SU-DHL-6 (cell line): Measurements from ENCODE around the gene PHYHIPL.

ENCODE experiments used
- H2AFZ ChIP-seq: fragments of 200-600 bp; sonication (generic); 2 replicates; pipeline ENCODE4 v1.6.1; 2014; ENCODE audit warnings: low read depth, mild to moderate bottlenecking, moderate library complexity, mixed read lengths, antibody characterized with exemption, low read length; ENCODE audit not compliant: severe bottlenecking
- H3F3A ChIP-seq: fragments of 200-600 bp; shearing (Covaris generic); 2 replicates; pipeline ENCODE4 v1.6.0; 2016; ENCODE audit warnings: antibody characterized with exemption, mild to moderate bottlenecking; ENCODE audit not compliant: insufficient read depth
- H3K27ac ChIP-seq: fragments of 200-600 bp; sonication (generic); 2 replicates; pipeline ENCODE4 v1.5.1; 2016; ENCODE audit warnings: low read depth, mild to moderate bottlenecking, low read length, moderate library complexity, mixed read lengths
- H3K27me3 ChIP-seq: fragments of 200-600 bp; sonication (generic), shearing (Covaris generic); 2 replicates; pipeline ENCODE4 v1.6.0; 2014; ENCODE audit warnings: mild to moderate bottlenecking, low read length
- H3K36me3 ChIP-seq: fragments of 200-600 bp; sonication (generic); 2 replicates; pipeline ENCODE4 v1.6.1; 2014; ENCODE audit warnings: mild to moderate bottlenecking, low read length, mixed read lengths
- H3K4me2 ChIP-seq: fragments of 300-600, 200-600 bp; shearing (Covaris generic), sonication (generic); 2 replicates; pipeline ENCODE4 v1.6.0; 2014; ENCODE audit warnings: low read length, low read depth, mild to moderate bottlenecking; ENCODE audit not compliant: poor library complexity, severe bottlenecking
- H3K4me3 ChIP-seq: fragments of 200-600 bp; sonication (generic); 2 replicates; pipeline ENCODE4 v1.5.1; 2014; ENCODE audit warnings: antibody characterized with exemption, low read length, mild to moderate bottlenecking, mixed read lengths; ENCODE audit not compliant: insufficient read depth, poor library complexity, severe bottlenecking
- H3K79me2 ChIP-seq: fragments of 200-600 bp; sonication (generic); 2 replicates; pipeline ENCODE4 v1.6.1; 2014; ENCODE audit warnings: mild to moderate bottlenecking, low read length, moderate library complexity; ENCODE audit not compliant: insufficient read depth
- H3K9ac ChIP-seq: fragments of 200-600 bp; sonication (generic); 2 replicates; pipeline ENCODE4 v1.7.0; 2014; ENCODE audit warnings: mild to moderate bottlenecking, low read length
- H3K9me2 ChIP-seq: fragments of 200-600 bp; sonication (generic); replicated peaks from 2 replicates; pipeline ENCODE4 v1.6.1; 2014; ENCODE audit warnings: low read length; ENCODE audit not compliant: insufficient read depth
- H3K9me3 ChIP-seq: fragments of 200-600 bp; sonication (generic); 2 replicates; pipeline ENCODE4 v1.6.1; 2014; ENCODE audit warnings: low read length, mixed read lengths; ENCODE audit not compliant: insufficient read depth
- H4K20me1 ChIP-seq: fragments of 200-600 bp; sonication (generic); 2 replicates; pipeline ENCODE4 v1.6.1; 2014; ENCODE audit warnings: low read depth, mild to moderate bottlenecking, antibody characterized with exemption, low read length, moderate library complexity, mixed read lengths
- CTCF ChIP-seq: fragments of 200-600 bp; sonication (generic); IDR thresholded peaks from one replicate; pipeline ENCODE4 v1.5.1; 2017; ENCODE audit warnings: antibody characterized with exemption, mild to moderate bottlenecking, low read length, moderate library complexity; ENCODE audit not compliant: insufficient read depth, poor library complexity, severe bottlenecking
- EZH2phosphoT487 ChIP-seq: fragments of 200-600 bp; sonication (generic), shearing (Covaris generic); conservative IDR thresholded peaks from 2 replicates; pipeline ENCODE4 v1.6.1; 2018; ENCODE audit warnings: mild to moderate bottlenecking, antibody characterized with exemption, low read length, moderate library complexity, mixed read lengths

The PHYHIPL gene

GRCh38 chr10:59268460-59268859 lies 92.0 kb downstream of the PHYHIPL start:
- Histone ChIP-seq H3K79me2 (no peaks in the 10 kb centered on the region), H3F3A (no peaks in the 10 kb centered on the region), H3K9ac (no peak overlapping the region), H3K9me2 (no peaks in the 10 kb centered on the region), H3K27ac (no peak overlapping the region), H3K27me3 (no peaks in the 10 kb centered on the region), H3K4me3 (no peak overlapping the region), H3K9me3 (no peaks in the 10 kb centered on the region), H3K36me3 (no peaks in the 10 kb centered on the region), H4K20me1 (no peaks in the 10 kb centered on the region), H3K4me2 (no peak overlapping the region), H2AFZ (no peak overlapping the region)
- TF ChIP-seq EZH2phosphoT487 (no peak), CTCF (no peak)

GRCh38 chr10:59269651-59270050 lies 93.2 kb downstream of the PHYHIPL start:
- no peak overlapping the region for H3K9ac ChIP-seq
- no peak overlapping the region for H3K4me2 ChIP-seq
- no peaks in the 10 kb centered on the region for H4K20me1 ChIP-seq
- no peaks in the 10 kb centered on the region for H3K79me2 ChIP-seq
- H3K27ac ChIP-seq, result no peak overlapping the region
- no peak for TF ChIP-seq EZH2phosphoT487
- no peak for TF ChIP-seq CTCF
- H3K27me3 ChIP-seq, result no peaks in the 10 kb centered on the region
- no peaks in the 10 kb centered on the region for H3K9me3 ChIP-seq
- no peaks in the 10 kb centered on the region for H3K9me2 ChIP-seq
- H3K4me3 ChIP-seq, result no peak overlapping the region
- H3F3A ChIP-seq, result no peaks in the 10 kb centered on the region
- H3K36me3 ChIP-seq, result no peaks in the 10 kb centered on the region
- no peak overlapping the region for H2AFZ ChIP-seq

- Histone ChIP-seq H3K9ac (no peak overlapping the region), H3K27me3 (no peaks in the 10 kb centered on the region), H3K79me2 (no peaks in the 10 kb centered on the region), H3F3A (no peaks in the 10 kb centered on the region), H3K27ac (no peak overlapping the region), H3K9me2 (no peaks in the 10 kb centered on the region), H3K9me3 (no peaks in the 10 kb centered on the region), H3K4me3 (no peak overlapping the region), H2AFZ (no peak overlapping the region), H3K4me2 (no peak overlapping the region), H4K20me1 (no peaks in the 10 kb centered on the region), H3K36me3 (no peaks in the 10 kb centered on the region)
- TF ChIP-seq CTCF, result no peak
- no peak for TF ChIP-seq EZH2phosphoT487
These were observed 94.0 kb downstream of the PHYHIPL start for GRCh38 chr10:59270492-59270891.

GRCh38 chr10:59271160-59271559 lies 94.7 kb downstream of the PHYHIPL start:
- Histone ChIP-seq H4K20me1 (no peaks in the 10 kb centered on the region), H3K36me3 (no peaks in the 10 kb centered on the region), H3F3A (no peaks in the 10 kb centered on the region), H3K4me2 (no peak overlapping the region), H3K79me2 (no peaks in the 10 kb centered on the region), H2AFZ (no peak overlapping the region), H3K4me3 (no peak overlapping the region), H3K9me2 (no peaks in the 10 kb centered on the region), H3K9ac (no peak overlapping the region), H3K27ac (no peak overlapping the region), H3K9me3 (no peaks in the 10 kb centered on the region), H3K27me3 (no peaks in the 10 kb centered on the region)
- TF ChIP-seq EZH2phosphoT487, result no peak
- TF ChIP-seq CTCF, result no peak
